Fibroblast of the aortic adventitia (primary cell): ENCODE measurements around the gene DDR1. TPM values are rescaled to one million over a fixed set of nuclear protein-coding genes. Genes with fewer than 3 reads are reported as not detected.

Source experiments
- DNase-seq: peaks from one replicate; pipeline ENCODE4 v3.0.0-alpha.2; 2010; ENCODE audit warnings: low read depth
- H3K4me3 ChIP-seq: 2 replicates; pipeline ENCODE4 v1.5.1; 2011; ENCODE audit warnings: low read depth, mild to moderate bottlenecking, control low read depth, low read length, moderate library complexity
- total RNA-seq: library from RNA; depleted of rRNA; stranded (reverse); fragments of >200 nt; gene quantifications from 2 replicates; pipeline ENCODE4 v1.2.3, GENCODE V29; 2012; ENCODE audit warnings: low replicate concordance
- TF ChIP-seq, protein P1 (sequence below): IDR thresholded peaks from 2 replicates; pipeline ENCODE4 v1.5.1; 2011; ENCODE audit warnings: mild to moderate bottlenecking, low read length, control low read depth, inconsistent platforms; ENCODE audit not compliant: insufficient read depth

DDR1 gene
- total RNA-seq, 1 donor: 7.7 TPM

DNA sequence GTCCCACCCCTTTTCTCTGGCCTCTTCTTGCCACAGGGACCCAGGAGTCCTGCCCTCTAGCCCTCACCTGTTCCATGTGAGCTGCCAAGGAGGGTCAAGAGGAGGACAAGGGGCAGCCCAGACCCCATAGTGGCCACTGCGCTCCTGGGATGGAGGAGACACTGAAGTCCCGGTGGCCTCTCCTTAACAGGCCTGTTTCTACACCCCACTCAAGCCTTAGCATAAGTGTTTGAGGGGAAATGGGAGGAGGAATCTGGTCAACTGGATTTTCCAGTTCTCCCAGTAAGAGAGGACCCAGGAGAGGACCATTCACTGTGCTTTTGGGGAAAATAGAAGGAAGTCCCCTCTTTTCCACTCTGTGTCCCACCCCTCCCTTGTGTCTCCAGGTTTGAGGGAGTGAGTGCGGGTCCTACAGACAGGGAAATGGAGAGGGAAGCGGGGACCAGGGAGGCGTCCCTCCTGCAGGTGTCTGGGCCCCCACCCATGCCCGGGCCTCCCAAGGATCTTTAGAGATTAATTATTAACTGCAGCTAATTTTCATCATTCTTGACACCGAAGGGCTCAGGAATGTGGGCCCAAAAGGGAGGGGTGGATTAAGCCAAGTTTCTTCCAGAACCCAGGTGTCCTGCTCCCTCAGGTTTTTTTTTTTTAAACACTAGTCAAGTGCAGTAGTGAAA lies 47.8 kb downstream of the DDR1 start, which contains the start of gene SFTA2:
SFTA2 (minus strand) TSS at position 202 of the 677 bp plus-strand sequence; CDS start at position 128, 74 bp downstream.
- no peak within 1 kb of the TSS for H3K4me3 ChIP-seq
- no peak for DNase-seq
- TF ChIP-seq, protein P1, sequence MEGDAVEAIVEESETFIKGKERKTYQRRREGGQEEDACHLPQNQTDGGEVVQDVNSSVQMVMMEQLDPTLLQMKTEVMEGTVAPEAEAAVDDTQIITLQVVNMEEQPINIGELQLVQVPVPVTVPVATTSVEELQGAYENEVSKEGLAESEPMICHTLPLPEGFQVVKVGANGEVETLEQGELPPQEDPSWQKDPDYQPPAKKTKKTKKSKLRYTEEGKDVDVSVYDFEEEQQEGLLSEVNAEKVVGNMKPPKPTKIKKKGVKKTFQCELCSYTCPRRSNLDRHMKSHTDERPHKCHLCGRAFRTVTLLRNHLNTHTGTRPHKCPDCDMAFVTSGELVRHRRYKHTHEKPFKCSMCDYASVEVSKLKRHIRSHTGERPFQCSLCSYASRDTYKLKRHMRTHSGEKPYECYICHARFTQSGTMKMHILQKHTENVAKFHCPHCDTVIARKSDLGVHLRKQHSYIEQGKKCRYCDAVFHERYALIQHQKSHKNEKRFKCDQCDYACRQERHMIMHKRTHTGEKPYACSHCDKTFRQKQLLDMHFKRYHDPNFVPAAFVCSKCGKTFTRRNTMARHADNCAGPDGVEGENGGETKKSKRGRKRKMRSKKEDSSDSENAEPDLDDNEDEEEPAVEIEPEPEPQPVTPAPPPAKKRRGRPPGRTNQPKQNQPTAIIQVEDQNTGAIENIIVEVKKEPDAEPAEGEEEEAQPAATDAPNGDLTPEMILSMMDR: no peak

GRCh38 chr6:30932665-30933365 lies 48.5 kb downstream of the DDR1 start:
- DNase-seq: no peak
- H3K4me3 ChIP-seq: no peak overlapping the region
- TF ChIP-seq, protein P1: no peak

- TF ChIP-seq, protein P1: no peak
- DNase-seq: peak; percentile 17
- no peak overlapping the region for H3K4me3 ChIP-seq
Measured at GRCh38 chr6:30935018-30935417, 50.7 kb downstream of the DDR1 start.

- DNase-seq: no peak
- no peak overlapping the region for H3K4me3 ChIP-seq
- TF ChIP-seq, protein P1: no peak
Measured at GRCh38 chr6:30937265-30937664, 52.9 kb downstream of the DDR1 start.

- no peak overlapping the region for H3K4me3 ChIP-seq
- TF ChIP-seq, protein P1: no peak
- DNase-seq: no peak
Measured at GRCh38 chr6:30938730-30939129, 54.4 kb downstream of the DDR1 start.

DNA sequence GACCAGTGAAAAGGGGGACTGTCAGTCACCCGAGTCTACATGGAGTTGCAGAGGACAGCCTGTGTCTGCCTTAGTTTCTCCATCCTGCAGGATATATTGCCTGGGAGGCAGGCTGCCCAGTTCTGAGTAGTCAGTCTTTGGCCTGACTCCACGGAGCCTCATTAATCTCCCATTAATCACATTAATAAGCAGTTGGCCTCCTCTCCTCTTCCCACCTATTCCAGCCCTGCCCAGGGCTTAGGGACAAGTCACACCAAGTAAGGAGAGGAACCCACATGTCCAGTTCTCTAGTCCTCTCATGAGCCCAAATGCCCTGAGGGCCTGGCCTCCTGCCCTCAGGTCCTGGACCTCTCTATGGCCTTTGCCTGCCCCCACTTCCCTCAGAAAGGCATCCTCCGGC lies 55.2 kb downstream of the DDR1 start:
- peak; percentile 15 for DNase-seq
- TF ChIP-seq, protein P1: no peak
- no peak overlapping the region for H3K4me3 ChIP-seq
